H1 (cell line): ENCODE data around the gene PANX2. TPM values are rescaled to one million over a fixed set of nuclear protein-coding genes. Genes with fewer than 3 reads are reported as not detected.

ENCODE experiments used
- CTCF ChIA-PET: fragments of 300-600 bp; sonication (Branson Sonifier 250); formaldehyde crosslinking; loops from one replicate; lab custom pipeline; 2021; ENCODE audit not compliant: partially characterized antibody; lab: Charles Lee
- POLR2A ChIA-PET: fragments of 300-600 bp; sonication (Branson Sonifier 250); formaldehyde crosslinking; loops from one replicate; lab custom pipeline; 2021; ENCODE audit warnings: inconsistent platforms; ENCODE audit not compliant: partially characterized antibody; lab: Charles Lee
- DNase-seq, 2 experiments: peaks; one replicate each; pipeline versions ENCODE4 v3.0.0 to v3.0.0-alpha.2; 2010 to 2022; ENCODE audit warnings: low spot score in 2 of 2, low read depth in 1 of 2, mixed read lengths in 1 of 2
- FAIRE-seq: peaks from 2 replicates; lab custom pipeline; 2011; peaks lifted over from hg19 to GRCh38; lab: Jason Lieb, UNC
- H2AFZ ChIP-seq: 2 replicates; pipeline ENCODE4 v1.8.1; 2012; ENCODE audit warnings: low read length, inconsistent platforms
- H2AK5ac ChIP-seq: 2 replicates; pipeline ENCODE4 v1.6.1; 2013; ENCODE audit warnings: low read depth, low read length
- H2BK120ac ChIP-seq: replicated peaks from 2 replicates; pipeline ENCODE3; 2013; ENCODE audit warnings: low read depth, low read length, inconsistent platforms
- H2BK12ac ChIP-seq: 2 replicates; pipeline ENCODE4 v1.6.1; 2013; ENCODE audit warnings: low read depth, low read length
- H2BK15ac ChIP-seq: 2 replicates; pipeline ENCODE4 v1.6.1; 2013; ENCODE audit warnings: low read length
- H2BK20ac ChIP-seq: 2 replicates; pipeline ENCODE4 v1.6.1; 2013; ENCODE audit warnings: low read length
- H2BK5ac ChIP-seq: 2 replicates; pipeline ENCODE4 v1.6.1; 2013; ENCODE audit warnings: low read depth, low read length
- H3K14ac ChIP-seq: 2 replicates; pipeline ENCODE4 v1.6.1; 2013; ENCODE audit warnings: inconsistent platforms; ENCODE audit not compliant: insufficient read length
- H3K18ac ChIP-seq: 2 replicates; pipeline ENCODE4 v1.6.1; 2013; ENCODE audit warnings: low read length; ENCODE audit errors: extremely low read depth
- H3K23ac ChIP-seq: 2 replicates; pipeline ENCODE4 v1.6.1; 2013; ENCODE audit warnings: inconsistent platforms; ENCODE audit not compliant: insufficient read length
- H3K23me2 ChIP-seq: 2 replicates; pipeline ENCODE4 v1.6.1; 2013; ENCODE audit warnings: low read depth, low read length
- H3K27ac ChIP-seq: 2 replicates; pipeline ENCODE4 v1.6.1; 2011; ENCODE audit warnings: low read depth, low read length, inconsistent platforms
- H3K27me3 ChIP-seq, 4 experiments: replicated peaks in 1 of 4; 1 replicate in 1 of 4; 2 replicates in 3 of 4; pipeline versions ENCODE4 v1.6.1 to v1.8.1; 2011 to 2013; ENCODE audit warnings: low read length in 3 of 4, mild to moderate bottlenecking in 3 of 4, inconsistent platforms in 2 of 4, mixed read lengths in 2 of 4, moderate library complexity in 1 of 4; ENCODE audit not compliant: control insufficient read depth in 3 of 4, insufficient read depth in 3 of 4; ENCODE audit errors: extremely low read depth in 1 of 4
- H3K36me3 ChIP-seq, 4 experiments: 2 replicates each; pipeline versions ENCODE4 v1.6.1 to v1.8.1; 2011 to 2013; ENCODE audit warnings: mild to moderate bottlenecking in 4 of 4, low read length in 3 of 4, moderate library complexity in 2 of 4, control low read depth in 1 of 4, inconsistent platforms in 1 of 4; ENCODE audit not compliant: insufficient read depth in 4 of 4, control insufficient read depth in 2 of 4
- H3K4ac ChIP-seq: replicated peaks from 2 replicates; pipeline ENCODE3; 2013; ENCODE audit warnings: low read length, low read depth, mixed read lengths, inconsistent platforms; ENCODE audit not compliant: insufficient read length
- H3K4me1 ChIP-seq, 4 experiments: replicated peaks in 1 of 4; 1 replicate in 1 of 4; 2 replicates in 3 of 4; pipeline versions ENCODE4 v1.6.1 to v1.8.1; 2011 to 2013; ENCODE audit warnings: low read length in 3 of 4, inconsistent platforms in 2 of 4, mixed read lengths in 1 of 4; ENCODE audit not compliant: insufficient read depth in 4 of 4, control insufficient read depth in 3 of 4
- H3K4me2 ChIP-seq, 2 experiments: 2 replicates each; pipeline versions ENCODE4 v1.6.1 to v1.8.1; 2011 to 2013; ENCODE audit warnings: low read depth in 2 of 2, low read length in 2 of 2, control low read depth in 1 of 2, inconsistent platforms in 1 of 2, mild to moderate bottlenecking in 1 of 2; ENCODE audit not compliant: insufficient read depth in 1 of 2
- H3K4me3 ChIP-seq, 4 experiments: fragments of 200-600, 300-600 bp in 1 of 4; sonication (generic), shearing (Covaris generic), sonication (Bioruptor Twin) in 1 of 4; 2 replicates each; pipeline versions ENCODE4 v1.5.1 to v1.8.1; 2011 to 2016; ENCODE audit warnings: low read length in 4 of 4, low read depth in 3 of 4, control low read depth in 2 of 4, inconsistent platforms in 2 of 4, mild to moderate bottlenecking in 2 of 4, mixed read lengths in 1 of 4, moderate library complexity in 1 of 4; ENCODE audit not compliant: insufficient read depth in 2 of 4; ENCODE audit errors: extremely low read depth in 1 of 4
- H3K56ac ChIP-seq: replicated peaks from 2 replicates; pipeline ENCODE3; 2013; ENCODE audit warnings: low read depth, mild to moderate bottlenecking, mixed read lengths, low read length, inconsistent platforms; ENCODE audit not compliant: insufficient read length
- H3K79me1 ChIP-seq: 2 replicates; pipeline ENCODE4 v1.6.1; 2013; ENCODE audit warnings: low read depth, low read length, control low read depth
- H3K79me2 ChIP-seq, 2 experiments: 2 replicates each; pipeline versions ENCODE4 v1.6.1 to v1.8.1; 2012 to 2013; ENCODE audit warnings: low read length in 2 of 2, mild to moderate bottlenecking in 2 of 2, inconsistent platforms in 1 of 2; ENCODE audit not compliant: insufficient read depth in 2 of 2, control insufficient read depth in 1 of 2
- H3K9ac ChIP-seq, 4 experiments: replicated peaks in 1 of 4; 1 replicate in 1 of 4; 2 replicates in 3 of 4; pipeline versions ENCODE4 v1.6.1 to v1.8.1; 2011 to 2013; ENCODE audit warnings: low read depth in 3 of 4, low read length in 3 of 4, control low read depth in 2 of 4, mild to moderate bottlenecking in 2 of 4, moderate library complexity in 2 of 4, inconsistent platforms in 1 of 4; ENCODE audit errors: extremely low read depth in 1 of 4
- H3K9me3 ChIP-seq, 2 experiments: 2 replicates each; pipeline versions ENCODE4 v1.6.1 to v1.8.1; 2012 to 2013; ENCODE audit warnings: mild to moderate bottlenecking in 2 of 2, moderate library complexity in 2 of 2, control low read depth in 1 of 2, inconsistent platforms in 1 of 2, low read depth in 1 of 2, low read length in 1 of 2, mixed read lengths in 1 of 2; ENCODE audit not compliant: insufficient read depth in 2 of 2
- H4K20me1 ChIP-seq, 2 experiments: replicated peaks in 1 of 2; 2 replicates each; pipeline versions ENCODE3 to v1.8.1; 2011 to 2013; ENCODE audit warnings: inconsistent platforms in 2 of 2, low read length in 2 of 2, mild to moderate bottlenecking in 1 of 2; ENCODE audit not compliant: insufficient read depth in 2 of 2, control insufficient read depth in 1 of 2
- H4K5ac ChIP-seq: 2 replicates; pipeline ENCODE4 v1.6.1; 2013; ENCODE audit warnings: low read length, low read depth, mixed read lengths, inconsistent platforms; ENCODE audit not compliant: insufficient read length
- H4K8ac ChIP-seq: 2 replicates; pipeline ENCODE4 v1.8.0; 2013; ENCODE audit warnings: mild to moderate bottlenecking, moderate library complexity, low read length, inconsistent platforms; ENCODE audit not compliant: insufficient read depth; ENCODE audit errors: extremely low read depth
- H4K91ac ChIP-seq: replicated peaks from 2 replicates; pipeline ENCODE3; 2013; ENCODE audit warnings: low read length, mixed read lengths, inconsistent platforms; ENCODE audit not compliant: insufficient read length
- POLR2AphosphoS5 ChIP-seq: IDR thresholded peaks from 2 replicates; pipeline ENCODE4 v1.6.1; 2011; ENCODE audit warnings: low read depth, low read length
- YY1 ChIP-seq: IDR thresholded peaks from 2 replicates; pipeline ENCODE4 v1.6.1; 2011; ENCODE audit warnings: low read depth, mild to moderate bottlenecking, low read length
- WGBS, 2 experiments: shearing (Covaris generic) in 1 of 2; methylation state at CpG; one replicate each; pipeline versions ENCODE4 v1.1.6 to v1.1.7; 2013 to 2015; ENCODE audit warnings: low lambda C conversion rate in 2 of 2, mixed read lengths in 2 of 2, inconsistent platforms in 1 of 2, low coverage in 1 of 2, missing lambda C conversion rate in 1 of 2; ENCODE audit not compliant: insufficient replicate concordance in 2 of 2, insufficient coverage in 1 of 2, insufficient read length in 1 of 2; ENCODE audit errors: extremely low coverage in 1 of 2, missing lambda C conversion rate in 1 of 2; 5-methylcytosine and 5-hydroxymethylcytosine counted together
- polyA plus RNA-seq, 7 experiments: library from polyadenylated mRNA; depleted of rRNA in 3 of 7; stranded (reverse) in 5 of 7; unstranded in 2 of 7; fragments of >200 nt in 5 of 7; fragments of 200-250 nt in 2 of 7; gene quantifications; 1 replicate in 5 of 7; 2 replicates in 1 of 7; 4 replicates in 1 of 7; pipeline versions ENCODE4 v1.2.1 to v1.2.3, GENCODE V29; 2011 to 2013; ENCODE audit warnings: missing spikeins in 2 of 7, mixed read lengths in 2 of 7
- total RNA-seq: library from RNA; stranded (reverse); fragmentation: NEBNext Ultra II Directional; extraction: Animal tissue kit (Norgen Biotek cat#: 25700); gene quantifications from 2 replicates; pipeline ENCODE4 v1.2.1, GENCODE V29; 2021

The PANX2 gene
- total and polyA plus RNA-seq, 2 of the 8 experiments (the other 6 are each of a cell fraction or from before 2014, with no cell fraction given) = 3.5 to 5.0 TPM

GRCh38 chr22:50215297-50216054, 44.9 kb downstream of the PANX2 start:
- H3K36me3 ChIP-seq = peaks cover 8 to 50% (median 36%) of the 10 kb centered on the region in 4 experiments
- FAIRE-seq (no peak), DNase-seq (no peak)
- no peak overlapping the region for H3K4me2 ChIP-seq
- H3K56ac ChIP-seq = no peak overlapping the region
- ChIA-PET CTCF (interaction anchor here (1.0 to 2.0 kb wide), 4 partner anchors 17 to 73 kb away, joined by 3 to 12 read pairs (median 6); no protein-coding TSS in a partner anchor), POLR2A (interaction anchor here (0.6 to 2.8 kb wide), 4 partner anchors 9 to 125 kb away, joined by 3 to 10 read pairs (median 5); no protein-coding TSS in a partner anchor)
- no peak overlapping the region for H3K4me3 ChIP-seq
- no peak overlapping the region for H2BK120ac ChIP-seq
- H2AFZ ChIP-seq = no peak overlapping the region
- H4K8ac ChIP-seq = no peak overlapping the region
- H3K4me1 ChIP-seq = peaks cover 0 to 11% (median 2%) of the 10 kb centered on the region in 4 experiments; a peak in 3 of 7 replicates
- H2BK20ac ChIP-seq = no peak overlapping the region
- H2BK15ac ChIP-seq = no peak overlapping the region
- H3K9ac ChIP-seq = no peak overlapping the region
- no peak overlapping the region for H3K14ac ChIP-seq
- H3K27ac ChIP-seq = no peak overlapping the region
- H3K79me2 ChIP-seq = peaks cover 0 to 11% of the 10 kb centered on the region in 2 experiments; a peak in 1 of 4 replicates
- no peak overlapping the region for H3K4ac ChIP-seq
- H2BK5ac ChIP-seq = no peak overlapping the region
- no peak overlapping the region for H4K91ac ChIP-seq
- peaks cover 3% of the 10 kb centered on the region; the same call in 1 of the 2 replicates for H3K79me1 ChIP-seq
- H4K20me1 ChIP-seq = peaks cover 9 to 28% of the 10 kb centered on the region in 2 experiments
- H4K5ac ChIP-seq = no peak overlapping the region
- no peak overlapping the region for H3K23ac ChIP-seq
- no peak overlapping the region for H3K18ac ChIP-seq
- H3K9me3 ChIP-seq = no peaks in the 10 kb centered on the region; a peak in 1 of 4 replicates
- no peaks in the 10 kb centered on the region for H3K27me3 ChIP-seq
- no peak overlapping the region for H2AK5ac ChIP-seq
- no peak for TF ChIP-seq YY1
- 0 out of 2 replicates have a peak, but pooled peaks have one; percentile 22 for TF ChIP-seq POLR2AphosphoS5
- no peak overlapping the region for H2BK12ac ChIP-seq
- WGBS, 2 experiments = 92% methylated on average over 13 of the region's 17 CpGs; no CpG with 5 or more reads in 1 of the 2 experiments
- no peaks in the 10 kb centered on the region for H3K23me2 ChIP-seq
